Measurements from ENCODE around the gene KRT72.

KRT72 gene

DNA sequence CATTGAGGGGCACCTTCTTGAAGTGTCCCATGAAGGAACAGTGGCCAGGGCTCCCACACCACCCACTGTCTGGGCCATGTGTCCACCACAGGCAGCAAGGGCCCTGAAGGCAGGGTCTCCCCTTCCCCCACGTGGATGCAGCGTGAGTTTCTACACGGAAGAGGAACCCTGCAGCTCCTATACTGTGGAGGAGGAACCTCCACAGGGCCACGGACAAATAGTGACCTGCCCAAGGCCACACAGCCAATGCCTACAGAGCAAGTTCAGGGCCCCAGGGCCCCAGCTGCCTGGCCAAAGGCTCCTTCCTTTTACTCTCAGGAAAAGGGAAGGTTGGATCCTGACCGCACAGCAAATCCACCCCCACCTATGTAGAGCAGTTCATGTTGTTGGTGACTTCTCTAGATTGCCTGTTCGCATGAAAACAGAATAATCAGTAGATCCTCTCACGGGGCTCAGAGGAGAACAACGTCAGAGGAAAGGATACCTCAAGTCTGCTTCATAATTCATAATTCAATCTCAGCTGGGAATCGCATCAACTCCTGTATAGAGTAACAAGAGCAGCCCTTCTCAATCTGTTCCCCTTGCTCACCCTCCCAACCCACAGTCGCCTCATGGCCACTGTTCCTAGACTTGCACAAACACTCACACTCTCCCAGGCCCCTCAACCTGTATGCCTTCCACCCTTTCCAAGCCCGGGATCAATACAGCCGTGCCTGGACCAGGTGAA is 28.2 kb upstream of the KRT72 start:
- no peak for DNase-seq

DNA sequence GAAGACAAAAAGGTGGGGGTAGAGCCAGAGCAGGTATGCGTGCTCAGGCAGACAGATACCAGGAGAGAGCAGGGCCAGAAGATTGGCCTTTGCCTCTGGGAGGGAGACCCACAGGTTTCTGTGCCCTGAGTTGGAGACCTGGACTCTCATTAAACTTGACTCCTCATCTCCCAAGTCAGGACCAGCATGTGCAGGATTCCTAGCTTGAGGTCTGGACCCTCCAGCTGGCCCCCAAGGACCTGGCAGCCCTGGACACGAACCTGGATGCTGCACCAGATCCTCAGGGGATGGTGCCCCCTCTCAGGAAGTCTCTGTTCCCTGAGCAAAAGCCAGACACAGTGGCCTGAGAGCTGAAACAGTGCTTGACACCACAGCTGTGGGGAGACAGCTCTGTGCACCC is 27.6 kb upstream of the KRT72 start:
- DNase-seq: no peak

DNA sequence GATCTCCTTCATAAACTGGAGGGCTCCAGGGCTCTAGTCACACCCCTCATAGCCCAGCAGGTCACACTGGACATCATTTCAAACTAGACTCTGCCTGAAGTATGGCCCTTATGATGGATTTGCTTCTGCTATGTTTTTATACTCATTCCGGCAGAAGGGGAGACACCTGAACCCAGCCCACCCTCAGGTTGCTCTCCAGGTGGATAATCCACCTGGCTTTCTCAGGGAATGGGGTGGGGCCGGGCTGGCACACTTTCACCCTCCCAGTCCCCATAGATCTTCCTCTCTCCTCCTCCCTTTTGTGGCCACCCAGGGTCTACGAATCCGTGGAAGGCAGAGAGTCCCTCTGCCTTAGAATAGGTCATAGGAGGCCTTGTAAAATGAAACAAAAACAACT is 26.8 kb upstream of the KRT72 start:
- no peak for DNase-seq

DNA sequence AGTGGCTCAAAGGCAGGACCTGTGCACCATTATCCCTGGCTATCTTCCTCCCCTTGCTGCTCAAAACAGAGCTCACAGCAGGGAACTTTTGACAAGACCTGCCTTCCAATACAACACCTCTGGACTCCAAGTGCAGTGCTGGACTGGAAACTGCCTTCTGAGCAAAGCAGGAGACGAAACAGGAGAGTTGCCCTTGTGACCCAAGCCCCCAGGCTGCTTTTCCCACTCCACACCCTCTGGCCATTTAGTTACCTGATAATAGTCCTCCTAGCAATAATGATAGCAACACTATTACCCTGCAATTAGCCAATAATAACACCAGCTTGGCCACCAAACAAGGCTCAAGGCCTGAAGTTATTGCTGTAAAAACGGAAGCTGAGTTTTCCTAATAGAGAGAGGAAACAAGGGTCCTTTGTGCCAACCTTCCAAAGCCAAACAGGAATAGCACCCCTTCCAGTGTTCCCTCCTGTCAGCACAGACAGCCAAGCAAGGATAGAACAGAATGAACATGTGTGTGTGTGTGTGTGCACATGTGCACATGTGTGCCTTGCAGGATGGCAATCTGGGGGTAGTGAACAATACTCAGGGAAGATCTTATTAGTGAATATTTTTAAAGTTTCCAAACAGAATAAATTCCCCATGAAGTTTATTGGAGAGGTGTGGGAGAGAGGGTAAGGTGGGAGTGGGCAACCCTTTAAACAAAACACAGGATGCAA is 26.3 kb upstream of the KRT72 start:
- no peak for DNase-seq

DNA sequence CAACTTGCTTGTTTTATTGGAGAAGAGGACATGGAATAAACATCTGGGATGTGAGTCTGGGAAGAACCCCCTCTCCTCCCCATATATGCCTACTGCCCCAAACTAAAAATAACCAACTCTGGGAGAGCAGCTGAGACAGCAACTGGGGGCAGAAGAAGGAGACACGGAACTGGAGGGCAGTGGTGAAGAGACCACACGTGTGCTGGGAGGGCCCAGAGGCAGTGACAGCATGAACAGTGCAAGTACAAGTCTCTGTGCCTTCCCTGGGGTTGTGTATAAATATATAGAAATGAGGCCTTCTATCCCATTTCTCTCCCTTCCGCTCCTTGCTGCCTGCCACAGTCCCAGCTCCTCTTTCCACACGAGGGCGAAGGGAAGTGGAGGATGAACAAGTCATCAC is 21.1 kb upstream of the KRT72 start:
- DNase-seq: no peak

DNA sequence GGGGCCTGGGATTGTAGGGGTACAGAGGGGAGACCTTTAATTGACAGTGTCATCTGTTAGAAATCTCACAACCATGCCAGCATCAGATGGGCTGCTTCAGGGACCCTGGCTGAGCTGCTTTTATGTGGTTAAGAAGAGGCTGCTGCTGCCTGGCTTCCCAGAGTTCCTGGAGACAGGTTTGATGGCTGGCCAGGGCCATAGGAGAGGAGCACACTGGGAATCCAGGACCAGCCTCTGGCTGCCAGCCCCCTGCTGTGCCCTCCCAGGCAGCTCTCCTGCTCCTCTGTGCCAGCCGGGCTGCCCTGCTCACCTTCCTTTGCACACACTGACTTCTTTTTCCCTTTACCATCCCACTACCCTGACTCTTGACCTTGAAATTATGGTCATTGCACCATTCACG is 17.6 kb upstream of the KRT72 start:
- DNase-seq: no peak

DNA sequence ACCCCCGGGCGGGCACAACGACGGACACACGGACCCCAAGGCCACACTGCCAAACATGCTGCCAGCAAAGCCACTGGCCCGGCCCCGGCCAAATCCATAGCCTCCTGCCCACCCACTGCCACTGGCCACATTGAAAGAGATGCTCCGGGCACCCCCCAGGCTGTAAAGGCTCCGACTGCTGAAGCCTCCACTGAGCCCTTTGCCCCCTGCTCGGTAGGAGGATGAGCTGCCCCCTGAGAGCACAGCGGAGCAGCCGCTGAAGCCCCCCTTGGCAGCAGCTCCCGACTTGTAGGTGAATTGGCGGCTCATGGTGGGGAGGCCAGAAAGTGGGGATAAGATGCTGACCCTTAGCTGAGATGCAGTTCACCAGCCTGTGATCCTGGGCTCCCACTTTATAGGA is 17.0 kb upstream of the KRT72 start, which contains the start of gene KRT73:
Gene KRT73 (minus strand): TSS at position 344 of the 400 bp plus-strand sequence. CDS start 35 bp downstream, at position 309.
- DNase-seq: no peak

DNA sequence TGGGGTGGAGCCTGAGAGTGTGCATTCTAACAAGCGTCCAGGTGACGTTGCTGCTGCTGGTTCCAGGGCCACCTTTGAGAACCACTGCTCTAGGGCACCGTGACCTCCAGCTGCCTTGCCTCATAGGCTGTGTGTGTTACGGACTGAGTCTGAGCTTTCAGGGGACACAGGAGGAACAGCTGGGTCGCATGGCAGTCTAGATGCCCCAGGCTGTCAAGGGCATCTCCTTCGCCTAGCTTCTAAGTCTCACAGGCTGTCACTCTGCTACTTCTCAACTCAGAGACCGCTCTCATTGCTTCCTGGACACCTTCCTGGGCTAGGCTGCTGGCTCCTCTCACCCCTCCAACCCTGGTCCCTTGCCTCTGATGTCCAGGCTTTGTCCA is 16.1 kb upstream of the KRT72 start:
- DNase-seq: no peak

DNA sequence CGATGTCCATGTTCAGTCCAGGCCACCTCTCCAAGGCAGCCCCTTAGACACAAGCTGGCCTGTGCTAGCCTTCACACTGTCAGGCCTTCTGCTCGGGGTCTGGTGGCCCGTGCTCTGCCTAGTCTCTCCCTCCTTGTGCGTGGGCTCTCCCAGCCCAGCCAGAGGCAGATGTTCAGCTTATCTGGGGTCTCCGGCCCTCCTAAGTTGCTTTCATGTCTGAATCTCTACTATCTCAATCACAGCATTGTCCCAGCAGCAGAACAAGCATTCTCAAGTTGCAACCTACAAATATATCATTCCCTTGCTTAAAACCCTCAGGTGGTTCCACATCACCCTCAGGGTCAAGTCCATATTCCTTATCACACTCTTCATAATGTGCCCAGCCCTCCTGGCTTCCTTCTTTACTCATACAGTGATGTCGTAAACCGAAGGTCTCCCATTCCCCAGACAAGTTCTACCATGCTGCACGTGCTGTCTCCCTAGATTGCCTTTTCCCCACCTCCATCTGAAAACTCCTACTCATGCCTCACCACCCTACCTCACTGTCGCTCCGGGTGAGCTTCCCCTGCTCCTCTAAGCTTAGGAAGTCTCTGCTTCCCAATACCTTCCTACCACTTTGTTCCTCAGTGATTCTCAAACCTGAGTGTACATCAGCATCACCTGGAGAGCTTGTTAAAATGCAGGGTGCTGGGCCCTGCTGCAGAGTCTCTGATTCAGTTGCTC is 15.6 kb upstream of the KRT72 start:
- DNase-seq: no peak

DNA sequence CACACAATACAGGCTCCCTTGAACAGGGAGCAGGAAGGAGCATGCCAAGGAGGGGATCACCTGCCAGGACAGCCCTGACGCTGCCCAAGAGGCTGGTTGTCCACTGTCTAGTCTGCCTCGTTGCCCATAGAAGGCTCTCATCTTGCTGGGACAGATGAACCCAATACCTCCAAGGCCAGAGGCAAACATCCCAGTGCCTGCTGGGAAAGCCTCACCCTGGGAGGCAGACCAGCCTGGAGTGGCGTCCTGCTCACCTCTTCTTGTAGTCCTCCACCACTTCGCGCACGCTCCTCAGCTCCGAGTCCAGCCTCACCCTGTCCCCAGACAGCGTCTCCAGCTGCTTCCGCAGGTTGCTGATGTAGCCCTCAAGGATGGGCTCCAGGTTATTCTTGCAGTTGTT is 14.6 kb upstream of the KRT72 start:
- no peak for DNase-seq

DNA sequence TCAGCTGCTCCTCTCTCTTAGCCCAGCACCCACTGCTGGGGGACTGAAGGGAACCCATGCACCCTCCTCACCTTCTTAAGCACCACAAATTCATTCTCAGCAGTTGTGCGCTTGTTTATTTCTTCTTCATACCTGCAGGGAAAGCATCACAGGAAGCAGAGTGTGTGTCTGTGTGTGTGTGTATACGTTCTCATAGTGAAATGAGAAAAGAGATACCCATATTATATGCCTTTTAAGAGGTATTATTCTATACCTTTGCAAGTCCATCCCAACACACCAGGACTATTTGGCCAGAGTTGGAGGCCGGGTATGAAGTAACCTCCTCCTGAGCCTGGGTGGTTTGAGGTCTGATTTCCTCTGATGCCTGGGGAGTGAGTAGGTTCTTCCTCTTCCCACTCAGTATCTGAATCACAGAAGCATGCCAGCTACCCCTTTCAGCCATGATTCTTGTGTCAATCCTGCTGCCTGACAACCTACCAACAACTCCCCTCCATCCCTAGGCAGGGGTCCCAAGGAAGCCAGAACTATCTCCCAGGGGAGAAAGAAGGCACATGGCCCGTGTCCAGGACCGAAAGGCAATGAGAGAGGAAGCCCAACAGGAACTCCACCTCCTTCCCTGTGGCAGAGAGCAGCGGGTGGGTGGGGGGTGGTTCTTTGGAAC is 14.1 kb upstream of the KRT72 start:
- DNase-seq: peak; percentile 21 to 36

DNA sequence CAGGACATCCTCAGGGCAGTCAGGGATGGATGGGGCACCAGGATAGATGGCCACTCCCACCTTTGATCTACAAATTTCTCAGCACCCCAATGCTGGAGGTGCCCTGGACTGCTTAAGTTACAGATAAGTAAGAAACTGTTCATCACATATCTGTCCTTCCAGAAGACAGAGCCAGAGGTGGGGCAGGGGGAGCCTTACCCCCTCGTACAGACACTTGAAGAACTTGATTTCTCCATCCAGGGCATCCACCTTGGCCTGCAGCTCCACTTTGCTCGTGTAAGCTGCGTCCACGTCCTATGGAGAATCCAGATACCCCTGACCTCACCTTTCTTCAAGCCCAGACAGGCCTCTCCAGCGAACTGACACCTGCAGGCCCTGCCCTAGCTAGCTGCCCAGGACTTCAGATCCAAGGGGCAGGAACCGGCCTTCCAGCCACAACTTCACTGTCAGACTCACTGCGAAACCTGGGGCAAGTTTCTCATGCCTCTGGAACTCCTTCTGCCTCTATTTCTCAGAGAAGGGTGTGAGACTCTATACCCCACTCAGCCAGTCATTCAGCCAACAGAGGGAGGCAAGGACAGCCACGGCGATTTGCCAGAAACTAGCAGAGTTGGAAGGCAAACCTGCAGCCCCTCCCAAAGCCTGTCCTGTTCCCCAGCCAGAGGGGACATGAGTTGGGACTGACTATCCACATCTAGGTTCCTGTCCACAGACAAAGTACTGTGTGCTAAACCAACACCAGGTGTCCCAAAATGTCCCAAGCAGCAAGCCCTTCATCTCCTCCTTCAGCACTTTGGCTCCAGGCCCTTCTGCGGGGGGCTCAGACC is 13.3 kb upstream of the KRT72 start:
- DNase-seq: no peak

DNA sequence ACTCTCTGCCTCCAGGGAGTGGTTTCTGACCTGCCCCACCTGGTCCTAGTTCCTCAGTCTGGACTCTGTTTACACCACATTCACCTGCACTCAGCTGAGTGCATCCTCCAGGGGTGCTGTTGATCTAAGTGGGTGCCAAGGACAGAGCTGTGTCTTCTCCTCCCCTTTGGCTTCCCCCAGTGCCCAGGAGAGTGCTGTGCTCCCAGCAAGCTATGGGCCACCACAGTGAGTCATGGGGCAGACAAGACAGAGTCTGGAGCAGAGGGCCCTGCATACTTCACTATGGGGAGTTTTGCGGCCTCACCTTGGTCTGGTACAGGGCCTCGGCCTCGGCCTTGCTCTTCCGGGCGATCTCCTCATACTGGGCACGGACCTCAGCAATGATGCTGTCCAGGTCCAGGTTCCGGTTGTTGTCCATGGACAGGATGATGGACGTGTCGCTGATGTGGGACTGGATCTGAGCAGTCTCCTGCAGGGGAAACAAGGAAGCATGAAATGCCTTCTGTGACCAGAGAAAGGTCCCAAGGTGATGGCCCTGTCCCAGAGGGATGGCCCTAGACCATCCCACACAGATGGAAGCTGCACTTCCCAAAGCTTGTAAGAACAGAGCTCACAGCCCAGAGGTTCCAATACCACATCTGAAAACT is 12.2 kb upstream of the KRT72 start:
- DNase-seq: no peak

DNA sequence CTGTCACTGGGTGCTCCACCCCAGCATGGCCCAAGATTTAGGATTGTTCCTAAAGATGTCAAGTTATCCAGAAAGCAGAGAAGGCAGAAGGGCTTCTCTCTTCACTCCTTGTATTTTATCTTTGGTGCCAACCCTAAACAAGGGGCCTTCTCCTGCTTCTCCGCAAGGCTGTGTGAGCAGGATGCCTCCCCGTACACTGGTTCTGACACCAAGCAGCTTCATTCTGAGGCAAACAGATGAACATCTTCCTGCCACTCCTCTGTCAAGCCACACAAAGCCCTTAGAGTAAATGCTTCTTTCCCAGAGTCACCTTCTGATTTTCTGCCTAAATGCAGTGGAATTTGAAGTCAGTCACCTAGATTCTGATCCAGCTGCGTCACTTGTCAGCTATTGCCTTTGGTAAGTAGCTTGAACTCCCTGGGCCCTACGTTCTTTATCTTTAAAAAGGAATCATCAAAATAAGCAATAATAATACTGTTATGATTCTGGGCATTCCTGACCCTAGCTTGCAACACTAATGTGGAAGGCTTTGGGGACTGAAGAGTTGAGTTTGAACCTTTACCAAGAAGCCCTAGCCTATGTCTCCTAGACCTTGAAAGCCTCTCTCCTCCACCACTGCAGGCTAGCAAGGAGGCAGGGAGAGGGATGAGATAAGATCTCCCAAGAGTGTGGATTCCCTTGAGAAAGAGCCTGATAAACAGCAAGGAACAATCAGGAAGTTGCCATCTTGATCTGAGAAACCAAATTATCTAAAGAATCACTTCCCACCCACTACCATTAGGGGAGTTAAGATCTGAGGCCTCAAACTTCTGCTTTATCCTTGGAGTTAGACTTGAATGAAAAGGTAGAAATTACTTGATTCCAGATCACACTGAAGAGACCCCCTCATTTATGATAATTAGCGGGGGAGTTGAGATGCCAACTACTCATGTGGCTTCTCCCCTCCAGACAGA is 11.4 kb upstream of the KRT72 start:
- no peak for DNase-seq

DNA sequence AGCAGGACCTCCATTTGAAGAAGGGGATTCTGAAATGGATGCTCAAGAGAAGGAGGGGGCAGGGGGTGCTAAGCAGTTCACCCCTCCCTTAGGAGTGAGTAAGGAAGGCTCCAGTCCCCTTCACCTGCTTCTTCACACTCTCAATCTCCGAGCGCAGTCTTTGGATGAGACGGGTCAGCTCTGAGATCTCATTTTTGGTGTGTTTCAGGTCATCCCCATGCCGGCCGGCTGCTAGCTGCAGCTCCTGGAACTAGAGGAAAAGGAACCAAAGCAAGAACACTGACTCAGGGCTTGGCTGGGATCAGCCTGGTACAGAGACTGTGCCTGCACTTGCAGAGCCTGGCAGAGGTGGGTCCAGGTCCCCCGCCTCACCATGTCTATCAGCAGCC is 9.8 kb upstream of the KRT72 start:
- no peak for DNase-seq

DNA sequence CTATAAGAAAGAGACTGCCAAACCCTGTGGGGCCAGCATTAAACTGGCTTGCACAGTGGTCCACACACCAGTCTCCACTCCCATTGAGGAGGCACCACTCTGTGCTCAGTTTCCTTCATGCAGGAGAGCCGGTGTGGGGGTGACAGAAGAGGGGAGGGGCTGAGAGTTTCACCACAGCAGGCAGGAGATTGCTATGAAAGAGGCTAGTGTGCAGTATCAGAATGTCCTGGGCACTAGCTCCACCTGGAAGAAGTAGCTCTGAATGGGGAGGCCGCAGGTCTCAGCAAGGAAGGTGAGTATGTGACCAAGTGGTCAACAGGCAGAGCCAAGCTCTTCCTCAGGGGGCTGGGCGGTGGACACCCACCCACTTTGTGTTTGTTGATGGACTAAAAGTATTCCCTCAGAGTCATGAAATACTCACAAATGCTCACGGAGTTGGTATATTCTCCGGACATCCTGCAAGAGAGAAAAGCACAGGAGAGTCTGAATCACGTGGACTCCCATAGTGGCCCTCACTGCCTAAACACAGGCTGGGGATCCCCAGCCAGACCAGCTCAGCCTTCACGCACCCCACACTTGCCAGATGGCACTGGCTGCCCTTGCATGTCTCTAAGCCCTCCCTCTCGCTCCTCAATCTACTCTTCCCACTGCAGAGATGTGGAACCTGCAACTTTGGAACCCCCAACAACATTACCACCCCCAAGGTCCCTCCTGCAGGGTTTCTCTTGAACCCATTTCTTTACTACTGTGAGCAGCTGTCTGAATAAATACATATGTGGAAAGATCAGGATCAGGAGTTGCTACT is 7.8 kb upstream of the KRT72 start:
- DNase-seq: no peak

DNA sequence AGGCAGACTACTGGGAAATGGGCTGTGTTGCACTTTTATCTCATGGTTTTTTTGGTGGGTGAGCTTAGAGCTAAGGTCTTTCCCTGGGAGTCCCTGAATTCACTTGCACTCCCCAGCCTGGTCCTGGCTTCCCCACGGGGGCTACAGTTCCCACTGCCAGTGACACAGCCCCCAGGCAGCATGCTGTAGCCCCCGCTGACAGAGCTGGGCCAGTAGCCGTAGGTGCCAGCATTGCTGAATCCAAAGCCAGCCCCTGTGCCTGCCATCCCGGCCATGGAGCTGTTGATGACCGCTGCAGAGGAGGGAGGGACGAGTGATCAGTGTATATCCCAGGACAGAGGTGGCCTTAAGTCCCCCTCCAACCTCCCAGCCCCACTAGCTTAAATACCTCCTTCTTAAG is 6.9 kb upstream of the KRT72 start:
- DNase-seq: no peak

DNA sequence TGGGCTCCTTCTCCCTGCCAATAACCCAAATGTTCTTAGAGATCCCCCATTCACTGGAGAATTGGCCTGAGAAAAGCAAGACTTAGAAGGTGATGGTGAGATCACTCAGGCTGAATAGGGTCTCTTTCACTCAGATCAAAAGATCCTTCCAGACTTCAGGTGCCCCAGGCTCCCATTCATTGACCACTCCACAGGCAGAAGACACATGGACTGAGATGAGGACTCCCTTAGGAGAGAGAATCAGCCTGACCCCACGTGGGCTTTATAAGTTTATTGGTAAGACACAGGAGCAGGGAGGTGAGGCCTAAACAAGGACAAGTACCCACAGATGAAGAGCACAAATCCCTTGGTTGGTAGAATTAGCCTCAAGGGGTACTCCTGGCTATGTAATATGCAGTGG is 6.1 kb upstream of the KRT72 start:
- DNase-seq: no peak

DNA sequence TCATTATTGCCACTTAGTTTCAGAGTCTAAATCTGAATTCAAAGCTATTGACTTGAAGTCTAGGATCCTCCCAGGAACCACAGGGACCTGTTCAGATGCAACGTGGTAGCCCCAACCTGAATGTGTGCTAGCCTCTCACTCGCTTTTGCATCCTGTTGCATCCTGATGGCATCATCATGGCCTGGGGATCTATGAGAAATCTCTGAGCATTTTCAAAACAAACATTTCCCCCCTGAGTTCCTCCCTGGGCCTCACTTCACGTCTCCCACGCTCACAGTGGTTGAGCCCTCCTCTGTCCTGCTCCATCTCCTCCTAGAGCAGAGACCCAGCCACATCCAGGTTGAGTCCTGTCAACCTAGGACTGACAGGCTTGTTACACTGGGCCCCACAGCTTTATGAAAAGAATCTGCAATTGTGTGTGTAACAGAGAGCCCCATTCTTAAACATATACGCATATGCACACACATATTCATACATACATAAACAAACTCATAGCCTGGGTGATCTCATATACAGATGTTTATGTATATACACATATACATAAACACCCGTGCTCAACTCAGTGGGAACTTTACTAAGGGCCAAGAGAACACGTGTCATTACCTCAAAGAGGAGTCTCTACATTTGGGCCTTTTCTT is 5.4 kb upstream of the KRT72 start:
- DNase-seq: no peak

All from AML-193 (cell line).